Vagina (tissue), 2 donors: ENCODE results near the gene GHR.

Source experiments
- CTCF ChIP-seq, 3 experiments: fragments of 450-650 bp in 2 of 3; fragments of 200-600 bp in 1 of 3; sonication (generic) in 1 of 3; IDR thresholded peaks; one replicate each; pipeline ENCODE4 v1.5.1; 2017 to 2019; ENCODE audit warnings: antibody characterized with exemption in 3 of 3, mild to moderate bottlenecking in 2 of 3, moderate library complexity in 2 of 3
- POLR2A ChIP-seq, 2 donors: fragments of 450-650 bp; IDR thresholded peaks; one replicate each; pipeline ENCODE4 v1.6.1; 2017; ENCODE audit warnings: antibody characterized with exemption in 2 of 2, mild to moderate bottlenecking in 2 of 2, moderate library complexity in 2 of 2
- POLR2AphosphoS5 ChIP-seq, 2 donors: sonication (generic); formaldehyde crosslinking; IDR thresholded peaks; one replicate each; pipeline ENCODE4 v1.9.0; 2017; ENCODE audit warnings: antibody characterized with exemption in 2 of 2, mild to moderate bottlenecking in 2 of 2, low read depth in 1 of 2; ENCODE audit not compliant: insufficient read depth in 1 of 2

- TF ChIP-seq CTCF (IDR thresholded peaks at IDR 0.05) (no peak), POLR2A (IDR thresholded peaks at IDR 0.05) (no peak), POLR2AphosphoS5 (IDR thresholded peaks at IDR 0.05; ENCODE audit: insufficient read depth in 1 of 2, low read depth in 1 of 2) (no peak)
Observed at GRCh38 chr5:42634575-42634974, 211.3 kb downstream of the GHR start.
